HEK293T (cell line): ENCODE results near the gene INPP4A.

Experiments
- ARNT ChIP-seq: fragments of 450-650 bp; IDR thresholded peaks from 2 replicates; pipeline ENCODE4 v1.6.1; 2017; ENCODE audit warnings: mild to moderate bottlenecking
- CTBP1 ChIP-seq: fragments of 450-650 bp; IDR thresholded peaks from 2 replicates; pipeline ENCODE4 v1.6.1; 2016; ENCODE audit warnings: borderline replicate concordance
- FOXA1 ChIP-seq: fragments of 450-650 bp; IDR thresholded peaks from 2 replicates; pipeline ENCODE4 v1.6.1; 2016; ENCODE audit warnings: mild to moderate bottlenecking
- FOXK2 ChIP-seq: fragments of 450-650 bp; IDR thresholded peaks from 2 replicates; pipeline ENCODE4 v1.6.1; 2016; ENCODE audit warnings: mild to moderate bottlenecking
- HDGF ChIP-seq: fragments of 450-650 bp; IDR thresholded peaks from 2 replicates; pipeline ENCODE4 v1.6.1; 2017; ENCODE audit warnings: antibody characterized with exemption, borderline replicate concordance
- LEF1 ChIP-seq: fragments of 450-650 bp; IDR thresholded peaks from 2 replicates; pipeline ENCODE4 v1.6.1; 2017; ENCODE audit warnings: mild to moderate bottlenecking, borderline replicate concordance
- PKNOX1 ChIP-seq: fragments of 450-650 bp; IDR thresholded peaks from 2 replicates; pipeline ENCODE4 v1.6.1; 2016
- SP1 ChIP-seq: fragments of 450-650 bp; IDR thresholded peaks from 2 replicates; pipeline ENCODE4 v1.6.1; 2017
- SUZ12 ChIP-seq: fragments of 450-650 bp; IDR thresholded peaks from 2 replicates; pipeline ENCODE4 v1.6.1; 2016; ENCODE audit warnings: mild to moderate bottlenecking
- TARDBP ChIP-seq: fragments of 450-650 bp; IDR thresholded peaks from 2 replicates; pipeline ENCODE4 v1.6.1; 2016
- ZNF384 ChIP-seq: fragments of 450-650 bp; IDR thresholded peaks from 2 replicates; pipeline ENCODE4 v1.6.1; 2016

DNA sequence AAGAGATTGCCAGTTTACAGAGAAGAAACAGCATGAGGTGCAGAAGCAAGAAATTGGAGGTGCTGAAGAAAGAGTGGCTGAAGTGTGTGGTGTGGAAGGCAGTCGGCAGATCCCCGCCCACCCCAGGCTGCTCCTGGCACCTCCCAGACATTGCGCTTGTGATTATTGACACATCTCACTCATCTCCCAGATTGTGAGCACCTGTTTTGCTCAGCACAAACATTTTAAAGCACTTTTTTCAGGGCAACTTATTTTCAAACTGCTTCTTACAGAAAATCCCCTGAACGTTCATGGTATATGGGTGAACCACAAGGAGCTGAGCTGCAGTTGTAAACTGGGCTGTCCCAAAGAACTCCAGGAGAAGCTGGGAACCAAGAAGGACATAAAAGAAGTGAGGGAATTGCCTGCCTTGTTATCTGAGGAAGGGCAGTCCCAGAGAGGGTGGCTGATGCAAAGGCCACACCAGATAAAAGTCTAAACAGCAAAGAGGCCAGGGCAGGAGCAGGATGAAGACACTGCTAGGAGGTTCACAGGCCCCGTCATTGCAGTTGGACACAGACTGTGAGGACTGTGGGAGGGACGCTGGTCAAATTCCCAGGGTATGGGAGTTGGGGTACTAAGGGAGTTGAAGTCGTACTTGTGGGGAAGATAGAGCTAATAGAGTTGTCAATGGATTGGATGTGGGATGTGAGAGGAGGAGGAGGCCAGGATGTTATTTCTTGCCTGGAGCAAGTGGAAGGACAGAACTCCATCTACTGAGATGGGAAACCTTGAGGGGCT is 65.1 kb downstream of the INPP4A start:
- TF ChIP-seq SP1 (no peak), TARDBP (no peak), CTBP1 (no peak), LEF1 (no peak), HDGF (no peak), FOXK2 (no peak), PKNOX1 (no peak), ARNT (no peak), FOXA1 (no peak), SUZ12 (no peak), ZNF384 (no peak)
